ENCODE data around the gene WWC2.

Gene WWC2

GRCh38 chr4:183276106-183276505, 177.0 kb downstream of the WWC2 start:
- no peak overlapping the region for H3K4me3 ChIP-seq (ENCODE audit: low read depth, low read length)
- no peak for TF ChIP-seq CTCF (IDR thresholded peaks at IDR 0.05; ENCODE audit: low read depth, low read length)
- TF ChIP-seq MYC (IDR thresholded peaks at IDR 0.05; ENCODE audit: low read depth, low read length) = no peak
- no peak for TF ChIP-seq MAX (IDR thresholded peaks at IDR 0.05; ENCODE audit: low read depth, low read length)
- TF ChIP-seq POLR2A (IDR thresholded peaks at IDR 0.05; ENCODE audit: extremely low read depth, insufficient read length) = no peak

GRCh38 chr4:183284258-183284785, 185.3 kb downstream of the WWC2 start:
- no peak overlapping the region for H3K4me3 ChIP-seq (ENCODE audit: low read depth, low read length)
- TF ChIP-seq POLR2A (IDR thresholded peaks at IDR 0.05; ENCODE audit: extremely low read depth, insufficient read length) (no peak), CTCF (IDR thresholded peaks at IDR 0.05; ENCODE audit: low read depth, low read length) (no peak), MYC (IDR thresholded peaks at IDR 0.05; ENCODE audit: low read depth, low read length) (no peak), MAX (IDR thresholded peaks at IDR 0.05; ENCODE audit: low read depth, low read length) (no peak)
- DNase-seq (ENCODE audit: low read depth) = no peak

More at GRCh38 chr4:183276106-183276505, 177.0 kb downstream of the WWC2 start:
- no peak for DNase-seq (ENCODE audit: low read depth)

DNA sequence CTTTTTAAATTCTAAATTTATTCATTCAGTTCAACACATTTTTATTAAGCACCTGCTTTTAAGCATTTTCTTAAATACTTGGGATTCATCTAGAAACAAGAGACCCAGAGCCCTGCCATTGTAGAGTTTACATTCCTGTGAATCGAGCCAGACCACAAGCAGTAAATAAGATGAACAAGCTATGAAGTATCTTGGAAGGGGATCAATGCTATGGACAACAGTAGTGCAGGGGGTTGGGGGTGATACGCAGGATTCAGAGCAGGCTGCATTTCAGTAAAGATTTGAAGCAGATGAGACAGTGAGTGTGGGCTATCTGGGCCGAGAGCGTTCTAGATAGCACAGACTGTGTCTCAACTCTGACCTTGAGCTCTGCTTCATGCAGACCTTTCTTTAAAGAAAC, 185.9 kb downstream of the WWC2 start:
- no peak overlapping the region for H3K4me3 ChIP-seq (ENCODE audit: low read depth, low read length)
- DNase-seq (ENCODE audit: low read depth) = no peak
- no peak for TF ChIP-seq MAX (IDR thresholded peaks at IDR 0.05; ENCODE audit: low read depth, low read length)
- TF ChIP-seq CTCF (IDR thresholded peaks at IDR 0.05; ENCODE audit: low read depth, low read length) = no peak
- TF ChIP-seq MYC (IDR thresholded peaks at IDR 0.05; ENCODE audit: low read depth, low read length) = no peak
- TF ChIP-seq POLR2A (IDR thresholded peaks at IDR 0.05; ENCODE audit: extremely low read depth, insufficient read length) = no peak

- DNase-seq (ENCODE audit: low read depth) = no peak
- TF ChIP-seq POLR2A (IDR thresholded peaks at IDR 0.05; ENCODE audit: extremely low read depth, insufficient read length) = no peak
- TF ChIP-seq CTCF (IDR thresholded peaks at IDR 0.05; ENCODE audit: low read depth, low read length) = no peak
- TF ChIP-seq MAX (IDR thresholded peaks at IDR 0.05; ENCODE audit: low read depth, low read length) = no peak
- TF ChIP-seq MYC (IDR thresholded peaks at IDR 0.05; ENCODE audit: low read depth, low read length) = no peak
- no peak overlapping the region for H3K4me3 ChIP-seq (ENCODE audit: low read depth, low read length)
Observed at GRCh38 chr4:183285886-183286285, 186.8 kb downstream of the WWC2 start.

DNA sequence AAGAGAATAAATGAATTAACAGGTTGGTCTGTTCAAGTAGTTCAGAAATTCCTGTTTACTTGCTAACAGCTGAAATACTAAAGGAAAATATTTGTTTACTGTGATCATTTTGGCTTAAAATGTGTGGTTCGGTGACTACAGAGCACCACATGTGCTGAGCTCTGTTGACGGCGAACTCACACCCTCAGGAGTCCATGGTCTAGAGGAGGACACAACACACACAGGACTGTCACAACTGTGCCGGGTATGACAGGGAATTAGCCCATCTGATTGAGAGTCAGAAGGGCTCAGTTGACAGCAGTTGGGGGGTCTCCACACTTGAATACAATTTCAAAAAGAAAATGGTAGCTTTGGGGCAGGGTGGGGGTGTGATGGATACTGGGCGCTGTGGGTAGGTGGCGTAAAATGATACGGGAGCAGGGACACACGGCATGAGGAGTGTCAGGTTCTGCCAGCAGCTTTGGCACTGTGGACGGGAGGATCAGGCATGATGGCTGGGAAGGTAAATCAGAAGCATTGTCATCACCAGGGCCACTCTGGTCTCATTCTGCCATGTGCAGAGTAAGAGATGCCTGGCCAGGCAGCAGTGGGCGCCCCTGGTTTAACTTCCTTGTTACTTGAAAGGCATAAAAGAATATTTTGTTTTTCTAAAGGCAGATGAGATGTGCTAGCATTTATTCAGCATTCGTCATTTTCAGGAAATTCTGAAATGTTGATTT, 187.7 kb downstream of the WWC2 start:
- no peak overlapping the region for H3K4me3 ChIP-seq (ENCODE audit: low read depth, low read length)
- TF ChIP-seq CTCF (IDR thresholded peaks at IDR 0.05; ENCODE audit: low read depth, low read length) = no peak
- TF ChIP-seq MAX (IDR thresholded peaks at IDR 0.05; ENCODE audit: low read depth, low read length) = no peak
- TF ChIP-seq MYC (IDR thresholded peaks at IDR 0.05; ENCODE audit: low read depth, low read length) = no peak
- TF ChIP-seq POLR2A (IDR thresholded peaks at IDR 0.05; ENCODE audit: extremely low read depth, insufficient read length) = no peak
- no peak for DNase-seq (ENCODE audit: low read depth)

All from NB4 (cell line).